SK-N-MC (cell line): ENCODE measurements around the gene WNT3.

Experiments used
- DNase-seq: peaks from one replicate; pipeline ENCODE4 v3.0.0-alpha.2; 2011; ENCODE audit warnings: low read depth, low spot score
- H3K27ac ChIP-seq: fragments of 200-600 bp; sonication (generic); 2 replicates; pipeline ENCODE4 v1.5.1; 2016; ENCODE audit warnings: mixed run types
- H3K36me3 ChIP-seq: fragments of 200-600 bp; sonication (generic); 2 replicates; pipeline ENCODE4 v1.6.1; 2017; ENCODE audit warnings: antibody characterized with exemption, low read length, mixed read lengths; ENCODE audit not compliant: insufficient read depth
- H3K4me3 ChIP-seq: fragments of 200-600 bp; sonication (generic); 2 replicates; pipeline ENCODE4 v1.5.1; 2016
- H3K9ac ChIP-seq: fragments of 200-600 bp; sonication (generic); 2 replicates; pipeline ENCODE4 v1.8.0; 2017; ENCODE audit warnings: mixed run types, mixed read lengths; ENCODE audit not compliant: insufficient read length
- H3K9me3 ChIP-seq: fragments of 200-600 bp; sonication (generic); 2 replicates; pipeline ENCODE4 v1.6.1; 2017; ENCODE audit warnings: low read depth, mild to moderate bottlenecking, antibody characterized with exemption, low read length, moderate library complexity, mixed read lengths
- EZH2 ChIP-seq: fragments of 200-600 bp; sonication (generic); IDR thresholded peaks from one replicate; pipeline ENCODE4 v1.6.1; 2017; ENCODE audit warnings: antibody characterized with exemption
- FOXP2 ChIP-seq: optimal IDR thresholded peaks from 2 replicates; pipeline ENCODE3; 2011; ENCODE audit warnings: mild to moderate bottlenecking, moderate library complexity; ENCODE audit not compliant: insufficient read depth; ENCODE audit errors: extremely low read length, control extremely low read depth
- POLR2AphosphoS5 ChIP-seq: IDR thresholded peaks from 2 replicates; pipeline ENCODE4 v1.6.1; 2012; ENCODE audit warnings: mild to moderate bottlenecking, low read depth, low read length, borderline replicate concordance

Gene WNT3

GRCh38 chr17:46788300-46788699, 30.2 kb downstream of the WNT3 start:
- H3K27ac ChIP-seq = no peak overlapping the region
- H3K9me3 ChIP-seq = no peaks in the 10 kb centered on the region
- no peak for DNase-seq
- H3K4me3 ChIP-seq = no peak overlapping the region
- no peak overlapping the region for H3K9ac ChIP-seq
- no peaks in the 10 kb centered on the region for H3K36me3 ChIP-seq
- TF ChIP-seq FOXP2 (no peak), POLR2AphosphoS5 (no peak), EZH2 (no peak)

DNA sequence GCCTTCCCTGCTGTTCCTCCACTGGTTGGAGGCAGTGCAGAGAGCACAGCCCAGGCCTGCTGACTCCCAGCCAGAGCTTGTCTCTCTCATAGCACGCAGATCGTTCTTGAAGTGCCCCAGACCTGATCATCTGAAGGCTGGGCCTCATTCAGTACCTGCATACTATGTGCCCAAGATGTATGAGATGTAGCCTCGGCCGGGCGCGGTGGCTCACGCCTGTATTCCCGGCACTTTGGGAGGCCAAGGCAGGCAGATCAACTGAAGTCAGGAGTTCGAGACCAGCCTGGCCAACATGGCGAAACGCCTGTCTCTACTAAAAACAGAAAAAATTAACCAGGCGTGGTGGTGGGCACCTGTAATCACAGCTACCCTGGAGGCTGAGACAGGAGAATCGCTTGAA, 31.0 kb downstream of the WNT3 start:
- Histone ChIP-seq H3K9ac (no peak overlapping the region), H3K27ac (no peak overlapping the region), H3K36me3 (no peaks in the 10 kb centered on the region), H3K4me3 (no peak overlapping the region), H3K9me3 (no peaks in the 10 kb centered on the region)
- TF ChIP-seq EZH2 (no peak), FOXP2 (no peak), POLR2AphosphoS5 (no peak)
- no peak for DNase-seq

DNA sequence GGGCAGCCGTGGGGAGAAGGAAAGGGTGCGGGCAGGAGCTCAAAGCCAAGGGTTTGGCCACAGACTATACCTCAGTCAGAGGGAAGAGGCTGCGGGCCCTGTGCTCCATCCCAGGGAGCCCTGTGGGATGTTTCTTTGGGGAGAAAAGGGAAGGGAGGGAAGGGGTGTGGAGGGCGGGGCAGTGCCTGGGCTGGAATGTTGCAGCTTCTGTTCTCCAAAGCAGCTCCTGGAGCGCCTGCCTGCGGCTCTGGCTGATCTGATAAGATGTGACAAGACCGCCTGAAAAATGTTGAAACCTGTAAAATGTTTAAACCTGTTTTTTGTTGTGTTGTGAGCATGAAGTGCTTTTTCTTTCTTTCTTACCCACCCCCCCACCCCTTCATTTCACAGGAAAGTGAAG, 32.8 kb downstream of the WNT3 start:
- no peak for TF ChIP-seq POLR2AphosphoS5
- no peak for TF ChIP-seq FOXP2
- TF ChIP-seq EZH2 = no peak
- H3K36me3 ChIP-seq = no peaks in the 10 kb centered on the region
- DNase-seq = no peak
- no peaks in the 10 kb centered on the region for H3K9me3 ChIP-seq
- no peak overlapping the region for H3K27ac ChIP-seq
- no peak overlapping the region for H3K4me3 ChIP-seq
- no peak overlapping the region for H3K9ac ChIP-seq

DNA sequence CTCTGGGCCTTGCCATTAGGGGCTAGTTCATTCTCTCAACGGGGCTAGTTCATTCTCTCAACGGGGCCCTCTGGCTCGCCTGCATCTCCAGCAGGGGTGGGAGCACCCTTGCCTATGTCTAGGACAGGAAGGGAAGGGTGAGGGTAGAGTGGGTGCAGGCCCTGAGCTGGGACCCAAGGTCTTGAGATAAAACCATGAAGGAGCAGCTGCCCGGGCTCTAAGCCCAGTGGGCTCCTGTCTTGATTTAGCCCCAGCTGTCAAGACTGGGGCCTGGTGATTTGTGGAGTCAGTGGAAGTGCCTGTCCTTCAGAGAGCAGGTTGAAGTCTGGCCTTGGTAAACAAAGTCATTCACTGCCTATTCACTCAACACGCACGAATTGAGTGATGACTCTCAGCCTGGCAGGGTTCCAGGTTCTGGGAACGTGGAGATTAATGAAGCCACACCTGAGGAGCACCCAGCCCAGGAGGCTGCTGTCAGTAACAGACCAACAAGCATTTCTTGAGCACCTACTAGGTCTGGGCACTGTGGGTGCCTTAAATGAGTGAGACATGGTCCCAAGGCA, 35.4 kb downstream of the WNT3 start:
- H3K9me3 ChIP-seq = no peaks in the 10 kb centered on the region
- no peak overlapping the region for H3K4me3 ChIP-seq
- no peak overlapping the region for H3K27ac ChIP-seq
- DNase-seq = no peak
- TF ChIP-seq FOXP2 (no peak), EZH2 (no peak), POLR2AphosphoS5 (no peak)
- H3K36me3 ChIP-seq = no peaks in the 10 kb centered on the region
- H3K9ac ChIP-seq = no peak overlapping the region

DNA sequence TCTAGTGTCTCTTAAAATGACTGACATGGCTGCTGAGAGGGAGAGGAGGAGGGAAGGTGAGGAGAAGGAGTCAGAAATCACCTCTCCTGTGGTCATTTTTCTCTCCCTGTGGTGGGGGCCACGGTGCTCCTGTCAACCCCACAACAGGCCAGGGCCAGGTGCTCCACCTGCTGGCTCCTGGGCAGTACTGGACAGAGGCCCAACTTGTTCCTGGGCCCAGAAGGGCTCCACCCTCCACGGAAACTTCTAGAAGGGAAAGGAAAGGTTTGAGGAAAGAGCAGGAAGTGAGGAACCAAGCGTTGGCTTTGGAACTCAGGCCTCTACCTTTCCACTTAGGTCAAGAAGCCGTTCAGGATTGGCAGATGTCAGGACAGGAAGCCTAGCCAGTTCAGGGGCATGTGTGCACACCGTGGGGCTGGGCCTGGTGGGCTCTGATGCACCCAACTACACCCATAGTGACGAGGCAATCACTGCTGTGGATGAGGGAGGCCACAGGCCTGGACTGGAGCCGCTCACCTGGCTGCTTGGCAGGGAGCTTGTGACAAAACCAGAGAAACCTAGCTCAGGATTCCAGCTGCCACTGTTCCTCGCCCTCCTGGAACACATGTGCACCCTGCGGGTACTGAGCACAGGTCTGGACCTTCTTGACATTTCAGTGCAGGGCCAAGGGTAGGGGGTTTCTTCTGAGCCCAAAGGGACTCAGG, 36.1 kb downstream of the WNT3 start:
- DNase-seq = no peak
- Histone ChIP-seq H3K9me3 (no peaks in the 10 kb centered on the region), H3K27ac (no peak overlapping the region), H3K36me3 (no peaks in the 10 kb centered on the region), H3K9ac (no peak overlapping the region), H3K4me3 (no peak overlapping the region)
- no peak for TF ChIP-seq POLR2AphosphoS5
- TF ChIP-seq EZH2 = no peak
- no peak for TF ChIP-seq FOXP2

GRCh38 chr17:46780003-46780373, 38.5 kb downstream of the WNT3 start:
- H3K4me3 ChIP-seq = no peak overlapping the region
- no peak for TF ChIP-seq POLR2AphosphoS5
- no peak for TF ChIP-seq FOXP2
- TF ChIP-seq EZH2 = no peak
- DNase-seq = no peak
- H3K9me3 ChIP-seq = no peaks in the 10 kb centered on the region
- no peak overlapping the region for H3K9ac ChIP-seq
- no peak overlapping the region for H3K27ac ChIP-seq
- no peaks in the 10 kb centered on the region for H3K36me3 ChIP-seq

DNA sequence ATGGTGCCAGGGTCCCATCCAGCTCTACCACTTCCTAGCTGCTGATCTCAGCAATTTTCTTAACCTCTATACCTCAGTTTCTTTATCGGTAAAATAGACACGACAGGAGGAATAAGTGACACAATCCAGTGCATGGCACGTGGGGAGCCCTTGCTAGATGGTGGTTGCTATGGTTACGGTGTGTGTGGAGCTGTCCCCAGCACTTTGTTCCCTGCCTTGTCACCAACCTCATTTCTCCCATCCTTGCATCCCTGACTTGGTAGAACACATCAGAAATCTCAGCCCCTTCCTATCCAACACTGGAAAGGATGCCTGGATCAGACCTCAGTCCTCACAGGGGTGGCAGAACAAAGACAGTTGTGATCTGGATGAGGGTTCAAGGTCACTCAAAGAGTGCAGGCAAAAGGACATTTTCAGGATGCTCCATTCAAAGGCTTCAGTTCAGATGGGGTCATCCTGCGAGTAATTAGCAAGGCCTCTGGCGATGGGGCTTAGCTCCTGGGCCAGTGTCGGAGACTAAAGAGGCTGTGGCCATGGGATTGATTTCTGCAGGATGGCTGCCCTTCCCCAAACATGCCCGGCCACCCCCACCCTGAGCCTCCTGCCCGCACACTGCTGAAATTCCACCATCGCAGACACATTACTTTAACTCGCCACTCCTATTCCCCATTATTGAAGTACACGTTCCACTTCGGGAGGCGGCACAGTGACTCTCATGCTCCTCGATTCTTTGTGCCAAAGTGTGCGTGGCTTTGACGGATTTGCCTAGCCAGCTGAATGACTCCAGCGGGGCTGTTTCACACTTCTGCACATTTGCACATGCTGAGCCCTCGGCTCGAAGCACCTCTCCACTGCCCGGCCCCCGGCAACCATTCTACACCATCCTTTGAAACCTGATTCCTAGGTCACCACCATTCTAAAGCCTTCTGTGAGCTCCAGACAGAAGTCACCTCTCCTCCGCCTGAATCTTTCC, 40.3 kb downstream of the WNT3 start:
- Histone ChIP-seq H3K4me3 (no peak overlapping the region), H3K36me3 (no peaks in the 10 kb centered on the region), H3K9ac (no peak overlapping the region), H3K27ac (no peak overlapping the region), H3K9me3 (no peaks in the 10 kb centered on the region)
- no peak for DNase-seq
- TF ChIP-seq POLR2AphosphoS5 = no peak

GRCh38 chr17:46776298-46777005, 42.0 kb downstream of the WNT3 start:
- no peak for TF ChIP-seq EZH2
- TF ChIP-seq FOXP2 = no peak
- H3K27ac ChIP-seq = no peak overlapping the region
- DNase-seq = no peak
- H3K36me3 ChIP-seq = no peaks in the 10 kb centered on the region
- H3K9ac ChIP-seq = no peak overlapping the region
- H3K4me3 ChIP-seq = no peak overlapping the region
- H3K9me3 ChIP-seq = no peaks in the 10 kb centered on the region
